ENCODE results near the gene FAM3A.
"Not testable (repeated sequence)": the region's sequence is repeated elsewhere in the genome, so short reads cannot be mapped to it uniquely, and the experiment has no call there.

FAM3A gene

GRCh38 chrX:154546354-154547244, 30.6 kb upstream of the FAM3A start, which contains the start of gene G6PD:
Gene G6PD (minus strand): TSS chrX:154546846. CDS start chrX:154546155, 691 bp downstream.
- DNase-seq (ENCODE audit: extremely low read depth, low read depth) = no peak
- TF ChIP-seq, protein P1, sequence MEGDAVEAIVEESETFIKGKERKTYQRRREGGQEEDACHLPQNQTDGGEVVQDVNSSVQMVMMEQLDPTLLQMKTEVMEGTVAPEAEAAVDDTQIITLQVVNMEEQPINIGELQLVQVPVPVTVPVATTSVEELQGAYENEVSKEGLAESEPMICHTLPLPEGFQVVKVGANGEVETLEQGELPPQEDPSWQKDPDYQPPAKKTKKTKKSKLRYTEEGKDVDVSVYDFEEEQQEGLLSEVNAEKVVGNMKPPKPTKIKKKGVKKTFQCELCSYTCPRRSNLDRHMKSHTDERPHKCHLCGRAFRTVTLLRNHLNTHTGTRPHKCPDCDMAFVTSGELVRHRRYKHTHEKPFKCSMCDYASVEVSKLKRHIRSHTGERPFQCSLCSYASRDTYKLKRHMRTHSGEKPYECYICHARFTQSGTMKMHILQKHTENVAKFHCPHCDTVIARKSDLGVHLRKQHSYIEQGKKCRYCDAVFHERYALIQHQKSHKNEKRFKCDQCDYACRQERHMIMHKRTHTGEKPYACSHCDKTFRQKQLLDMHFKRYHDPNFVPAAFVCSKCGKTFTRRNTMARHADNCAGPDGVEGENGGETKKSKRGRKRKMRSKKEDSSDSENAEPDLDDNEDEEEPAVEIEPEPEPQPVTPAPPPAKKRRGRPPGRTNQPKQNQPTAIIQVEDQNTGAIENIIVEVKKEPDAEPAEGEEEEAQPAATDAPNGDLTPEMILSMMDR (IDR thresholded peaks at IDR 0.05; ENCODE audit: low read depth, low read length) = no peak

DNA sequence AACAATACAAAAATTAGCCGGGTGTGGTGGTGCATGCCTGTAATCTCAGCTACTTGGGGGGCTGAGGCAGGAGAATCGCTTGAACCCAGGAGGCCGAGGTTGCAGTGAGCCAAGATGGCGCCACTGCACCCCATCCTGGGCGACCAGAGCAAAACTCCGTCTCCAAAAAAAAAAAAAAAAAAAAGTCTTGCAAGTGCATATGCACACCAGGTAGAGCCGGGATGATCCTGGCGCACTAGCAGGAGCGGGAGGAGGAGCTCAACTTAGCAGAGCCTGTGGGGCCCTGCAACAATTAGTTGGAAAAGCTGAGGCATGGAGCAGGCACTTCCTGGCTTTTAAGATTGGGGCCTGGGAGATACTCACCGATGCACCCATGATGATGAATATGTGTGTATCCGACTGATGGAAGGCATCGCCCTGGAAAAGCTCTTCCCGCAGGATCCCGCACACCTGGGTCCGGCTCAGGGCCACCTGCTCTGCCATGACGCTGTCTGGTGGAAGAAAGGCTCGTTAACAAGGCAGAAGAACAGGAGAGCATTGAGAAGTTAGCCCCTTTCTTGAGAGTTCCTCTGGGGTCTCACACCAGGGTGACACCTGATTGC, 29.7 kb upstream of the FAM3A start:
- TF ChIP-seq, protein P1 (IDR thresholded peaks at IDR 0.05; ENCODE audit: low read depth, low read length) = no peak
- DNase-seq (ENCODE audit: extremely low read depth, low read depth) = no peak

DNA sequence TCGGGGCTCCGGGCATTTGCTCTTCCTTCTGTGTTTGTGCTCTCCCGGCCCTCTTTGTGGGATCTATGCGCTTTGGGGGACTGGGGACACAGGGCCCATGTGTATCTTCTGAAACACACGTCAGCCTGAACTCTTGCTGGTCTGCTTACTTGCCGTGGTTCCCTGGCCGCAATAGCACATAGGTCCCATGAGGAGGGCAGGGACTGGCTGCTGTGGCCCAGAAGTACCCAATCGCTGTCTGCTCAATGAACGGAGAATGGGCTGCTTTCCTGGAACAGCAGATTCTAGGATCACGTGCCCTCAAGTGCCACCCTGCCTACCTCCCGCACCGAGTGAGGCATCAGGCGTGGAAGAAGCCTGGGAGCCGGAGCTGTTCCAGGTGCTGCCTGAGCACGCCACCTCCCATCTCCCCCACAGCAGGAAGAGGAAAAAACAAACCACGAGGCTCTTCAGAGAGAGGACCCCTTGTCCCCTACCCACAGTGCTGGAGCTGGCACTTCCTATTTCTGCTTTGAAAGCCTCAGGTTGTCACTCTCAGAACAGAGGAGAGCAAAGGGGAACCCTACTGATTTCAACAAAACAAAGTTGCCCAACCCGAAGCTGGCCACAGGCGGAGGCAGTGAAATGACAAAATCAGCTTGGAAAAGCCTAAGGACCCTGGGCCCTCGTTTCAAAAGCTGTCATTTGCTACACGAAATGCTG, 26.8 kb upstream of the FAM3A start:
- no peak for DNase-seq (ENCODE audit: extremely low read depth, low read depth)

GRCh38 chrX:154541896-154542722, 26.1 kb upstream of the FAM3A start:
- TF ChIP-seq, protein P1 (IDR thresholded peaks at IDR 0.05; ENCODE audit: low read depth, low read length) = no peak
- peak; percentile 86 for DNase-seq (ENCODE audit: extremely low read depth, low read depth)

More for the DNA sequence above, 26.8 kb upstream of the FAM3A start:
- TF ChIP-seq, protein P1 (IDR thresholded peaks at IDR 0.05; ENCODE audit: low read depth, low read length) = no peak

GRCh38 chrX:154541589-154541895, 25.5 kb upstream of the FAM3A start:
- TF ChIP-seq, protein P1 (IDR thresholded peaks at IDR 0.05; ENCODE audit: low read depth, low read length) = no peak

GRCh38 chrX:154540897-154541535, 25.0 kb upstream of the FAM3A start:
- TF ChIP-seq, protein P1 (IDR thresholded peaks at IDR 0.05; ENCODE audit: low read depth, low read length) = no peak
- no peak for DNase-seq (ENCODE audit: extremely low read depth, low read depth)

More at GRCh38 chrX:154541589-154541895, 25.5 kb upstream of the FAM3A start:
- DNase-seq (ENCODE audit: extremely low read depth, low read depth) = no peak

GRCh38 chrX:154540365-154540764, 24.3 kb upstream of the FAM3A start:
- DNase-seq (ENCODE audit: extremely low read depth, low read depth) = not testable (repeated sequence)
